Endothelial cell of umbilical vein (primary cell): Measurements from ENCODE around the gene CCDC170.

Source experiments
- EZH2 ChIP-seq: IDR thresholded peaks from 2 replicates; pipeline ENCODE4 v1.6.1; 2012; ENCODE audit warnings: borderline replicate concordance, low read depth, mild to moderate bottlenecking, moderate library complexity, low read length, inconsistent platforms; ENCODE audit not compliant: severe bottlenecking
- JUN ChIP-seq: IDR thresholded peaks from 2 replicates; pipeline ENCODE4 v1.6.1; 2011; ENCODE audit warnings: borderline replicate concordance, low read depth; ENCODE audit not compliant: insufficient read length, insufficient read depth
- POLR2A ChIP-seq: IDR thresholded peaks from 2 replicates; pipeline ENCODE4 v1.6.1; 2012; ENCODE audit warnings: low read depth, mild to moderate bottlenecking, control low read depth, low read length
- TF ChIP-seq, protein P1 (sequence below), 2 donors: IDR thresholded peaks; 1 replicate in 1 of 2; 2 replicates in 1 of 2; pipeline ENCODE4 v1.5.1; 2011; ENCODE audit warnings: low read length in 2 of 2, mild to moderate bottlenecking in 2 of 2, moderate library complexity in 2 of 2, control low read depth in 1 of 2, inconsistent platforms in 1 of 2, low read depth in 1 of 2; ENCODE audit not compliant: insufficient read depth in 1 of 2; ENCODE audit errors: extremely low read depth in 1 of 2

- TF ChIP-seq JUN (no peak), EZH2 (no peak), POLR2A (no peak)
- TF ChIP-seq, protein P1, sequence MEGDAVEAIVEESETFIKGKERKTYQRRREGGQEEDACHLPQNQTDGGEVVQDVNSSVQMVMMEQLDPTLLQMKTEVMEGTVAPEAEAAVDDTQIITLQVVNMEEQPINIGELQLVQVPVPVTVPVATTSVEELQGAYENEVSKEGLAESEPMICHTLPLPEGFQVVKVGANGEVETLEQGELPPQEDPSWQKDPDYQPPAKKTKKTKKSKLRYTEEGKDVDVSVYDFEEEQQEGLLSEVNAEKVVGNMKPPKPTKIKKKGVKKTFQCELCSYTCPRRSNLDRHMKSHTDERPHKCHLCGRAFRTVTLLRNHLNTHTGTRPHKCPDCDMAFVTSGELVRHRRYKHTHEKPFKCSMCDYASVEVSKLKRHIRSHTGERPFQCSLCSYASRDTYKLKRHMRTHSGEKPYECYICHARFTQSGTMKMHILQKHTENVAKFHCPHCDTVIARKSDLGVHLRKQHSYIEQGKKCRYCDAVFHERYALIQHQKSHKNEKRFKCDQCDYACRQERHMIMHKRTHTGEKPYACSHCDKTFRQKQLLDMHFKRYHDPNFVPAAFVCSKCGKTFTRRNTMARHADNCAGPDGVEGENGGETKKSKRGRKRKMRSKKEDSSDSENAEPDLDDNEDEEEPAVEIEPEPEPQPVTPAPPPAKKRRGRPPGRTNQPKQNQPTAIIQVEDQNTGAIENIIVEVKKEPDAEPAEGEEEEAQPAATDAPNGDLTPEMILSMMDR (IDR thresholded peaks at IDR 0.05; ENCODE audit: extremely low read depth in 1 of 2, insufficient read depth in 1 of 2, low read depth in 1 of 2, low read length in 2 of 2) = no peak
These were observed 4.5 kb downstream of the CCDC170 start for GRCh38 chr6:151498327-151498726.
